Right lobe of liver (tissue), 4 donors: ENCODE results near the gene CASP3.
"Not testable (repeated sequence)": the region's sequence is repeated elsewhere in the genome, so short reads cannot be mapped to it uniquely, and the experiment has no call there.

Source experiments
- CTCF ChIP-seq, 4 donors: fragments of 200-600 bp in 3 of 4; fragments of 450-650 bp in 1 of 4; IDR thresholded peaks; one replicate each; pipeline versions ENCODE4 v1.5.1 to v1.8.0; 2016 to 2022; ENCODE audit warnings: antibody characterized with exemption in 4 of 4, mild to moderate bottlenecking in 2 of 4
- POLR2A ChIP-seq: fragments of 450-650 bp; IDR thresholded peaks from one replicate; pipeline ENCODE4 v1.6.1; 2017; ENCODE audit warnings: antibody characterized with exemption, mild to moderate bottlenecking
- donor health status: DM: no; HTN: no; CAD: no.
- donor health status: DM: no; HTN: no; CAD: no.
- donor health status: DM: no; HTN: yes; CAD: no.

GRCh38 chr4:184602857-184603256, 46.4 kb downstream of the CASP3 start:
- not testable (repeated sequence) for TF ChIP-seq CTCF (IDR thresholded peaks at IDR 0.05); POLR2A
